Measurements from ENCODE around the gene OR10D3.

DNA sequence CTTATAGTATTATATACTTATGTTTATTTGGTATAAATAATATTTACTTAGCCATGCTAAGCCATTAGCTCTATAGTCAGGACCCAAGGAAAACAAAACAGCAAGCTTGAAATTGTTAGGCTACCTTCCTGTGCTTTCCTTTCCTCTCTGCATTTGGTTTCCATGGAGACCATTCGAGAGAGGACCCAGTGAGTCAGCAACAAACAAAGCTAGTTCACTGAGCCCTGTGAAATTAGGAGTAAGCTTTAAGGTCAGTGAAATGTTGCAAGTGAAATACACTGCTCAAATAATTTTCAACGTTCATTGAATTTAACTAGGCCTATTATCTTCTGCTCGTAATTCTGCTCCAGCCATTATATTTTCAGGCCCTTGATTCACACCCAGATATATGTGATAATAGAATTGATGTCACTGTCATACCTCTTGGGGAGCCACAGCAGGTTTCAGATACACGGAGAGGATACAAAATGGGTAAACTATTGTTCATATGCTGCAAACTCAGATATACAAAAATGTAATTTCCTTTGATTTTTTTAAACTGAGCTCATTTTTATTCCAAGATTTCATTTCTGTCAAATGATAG is 9.1 kb upstream of the OR10D3 start:
- TF ChIP-seq EZH2 (IDR thresholded peaks at IDR 0.05) (no peak), POLR2AphosphoS5 (IDR thresholded peaks at IDR 0.05; ENCODE audit: borderline replicate concordance, low read depth, low read length) (no peak), FOXP2 (optimal IDR thresholded peaks at IDR 0.05; ENCODE audit: control extremely low read depth, extremely low read length, insufficient read depth) (no peak)

Data from SK-N-MC (cell line).